Activated CD8-positive, alpha-beta memory T cell treated with anti-CD3 and anti-CD28 coated beads, Interleukin-2, amount 10 ng/mL, durations not matched to agents 7 days and 5 days (primary cell): ENCODE data around the gene NPLOC4. TPM values are rescaled to one million over a fixed set of nuclear protein-coding genes. Genes with fewer than 3 reads are reported as not detected.
"Not testable (repeated sequence)": the region's sequence is repeated elsewhere in the genome, so short reads cannot be mapped to it uniquely, and the experiment has no call there.

Experiments used
- ATAC-seq: fragments of 150-1000 bp; cut with Tn5 transposase; one replicate; pipeline ENCODE4 v1.10.0; 2021; ENCODE audit warnings: moderate library complexity
- CTCF ChIA-PET: fragments of 350-600 bp; sonication (Branson Sonifier 250); formaldehyde crosslinking; loops from one replicate; lab custom pipeline; 2021; ENCODE audit warnings: antibody characterized with exemption; lab: Charles Lee
- DNase-seq: peaks from one replicate; pipeline ENCODE4 v3.0.0-alpha.2; 2020
- H3K27ac Mint-ChIP-seq: one replicate; pipeline ENCODE4 v1.8.0; 2021; ENCODE audit warnings: mild to moderate bottlenecking, mixed read lengths
- H3K27me3 Mint-ChIP-seq: one replicate; pipeline ENCODE4 v1.8.0; 2021; ENCODE audit warnings: mixed read lengths
- H3K36me3 Mint-ChIP-seq: one replicate; pipeline ENCODE4 v1.8.0; 2021; ENCODE audit warnings: mild to moderate bottlenecking, mixed read lengths
- H3K4me1 Mint-ChIP-seq: one replicate; pipeline ENCODE4 v1.8.0; 2021; ENCODE audit warnings: mixed read lengths
- H3K4me3 Mint-ChIP-seq: one replicate; pipeline ENCODE4 v1.8.0; 2021; ENCODE audit warnings: mild to moderate bottlenecking, moderate library complexity, mixed read lengths
- H3K9me3 Mint-ChIP-seq: one replicate; pipeline ENCODE4 v1.8.0; 2022; ENCODE audit warnings: low read depth, mixed read lengths
- total RNA-seq, 2 experiments: library from RNA; stranded (reverse); gene quantifications; one replicate each; pipeline ENCODE4 v1.2.3, GENCODE V29; 2021

Gene NPLOC4
- total RNA-seq, 2 experiments from 2014 or later: 124 to 130 TPM

DNA sequence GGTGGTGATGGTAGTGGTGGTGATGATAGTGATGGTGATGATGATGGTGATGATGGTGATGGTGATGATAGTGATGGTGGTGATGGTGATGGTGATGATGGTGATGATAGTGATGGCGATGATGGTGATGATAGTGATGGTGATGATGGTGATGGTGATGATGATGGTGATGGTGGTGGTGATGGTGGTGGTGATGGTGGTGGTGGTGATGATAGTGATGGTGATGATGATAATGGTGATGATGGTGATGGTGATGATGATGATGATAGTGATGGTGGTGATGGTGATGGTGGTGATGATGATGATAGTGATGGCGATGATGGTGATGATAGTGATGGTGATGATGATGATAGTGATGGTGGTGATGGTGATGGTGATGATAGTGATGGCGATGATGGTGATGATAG, 104.9 kb downstream of the NPLOC4 start:
- DNase-seq, H3K4me1 Mint-ChIP-seq, H3K27me3 Mint-ChIP-seq, H3K36me3 Mint-ChIP-seq, H3K4me3 Mint-ChIP-seq, CTCF ChIA-PET, H3K27ac Mint-ChIP-seq, H3K9me3 Mint-ChIP-seq, ATAC-seq: not testable (repeated sequence)

GRCh38 chr17:81531013-81531412, 105.9 kb downstream of the NPLOC4 start:
- H3K27me3 Mint-ChIP-seq, CTCF ChIA-PET, H3K4me1 Mint-ChIP-seq, H3K9me3 Mint-ChIP-seq, H3K36me3 Mint-ChIP-seq, H3K27ac Mint-ChIP-seq, H3K4me3 Mint-ChIP-seq, DNase-seq, ATAC-seq: not testable (repeated sequence)

DNA sequence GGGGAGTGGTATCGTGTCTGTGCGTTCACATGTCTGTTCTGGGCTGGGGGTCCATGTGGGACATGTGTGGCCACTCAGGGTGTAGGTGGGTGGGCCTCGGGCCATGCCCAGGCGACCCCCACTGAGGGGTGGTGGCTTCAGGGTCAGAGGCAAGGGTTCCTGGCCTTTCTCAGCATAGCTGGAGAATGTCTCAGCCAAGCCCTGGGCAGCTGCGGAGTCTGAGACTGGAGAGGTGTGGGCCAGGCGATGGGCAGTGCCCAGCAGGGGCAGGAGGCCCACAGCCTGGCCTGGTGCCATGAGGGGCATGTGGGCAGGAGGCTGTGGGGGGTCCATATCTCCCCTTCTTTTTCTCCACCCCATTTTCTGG, 107.5 kb downstream of the NPLOC4 start:
- no peak overlapping the region for H3K27ac Mint-ChIP-seq
- CTCF ChIA-PET: no interaction called here
- H3K4me1 Mint-ChIP-seq: peaks cover 2% of the 10 kb centered on the region
- no peak for DNase-seq
- no peaks in the 10 kb centered on the region for H3K9me3 Mint-ChIP-seq
- no peak overlapping the region for H3K4me3 Mint-ChIP-seq
- H3K27me3 Mint-ChIP-seq: no peaks in the 10 kb centered on the region
- ATAC-seq: no peak
- H3K36me3 Mint-ChIP-seq: no peaks in the 10 kb centered on the region

DNA sequence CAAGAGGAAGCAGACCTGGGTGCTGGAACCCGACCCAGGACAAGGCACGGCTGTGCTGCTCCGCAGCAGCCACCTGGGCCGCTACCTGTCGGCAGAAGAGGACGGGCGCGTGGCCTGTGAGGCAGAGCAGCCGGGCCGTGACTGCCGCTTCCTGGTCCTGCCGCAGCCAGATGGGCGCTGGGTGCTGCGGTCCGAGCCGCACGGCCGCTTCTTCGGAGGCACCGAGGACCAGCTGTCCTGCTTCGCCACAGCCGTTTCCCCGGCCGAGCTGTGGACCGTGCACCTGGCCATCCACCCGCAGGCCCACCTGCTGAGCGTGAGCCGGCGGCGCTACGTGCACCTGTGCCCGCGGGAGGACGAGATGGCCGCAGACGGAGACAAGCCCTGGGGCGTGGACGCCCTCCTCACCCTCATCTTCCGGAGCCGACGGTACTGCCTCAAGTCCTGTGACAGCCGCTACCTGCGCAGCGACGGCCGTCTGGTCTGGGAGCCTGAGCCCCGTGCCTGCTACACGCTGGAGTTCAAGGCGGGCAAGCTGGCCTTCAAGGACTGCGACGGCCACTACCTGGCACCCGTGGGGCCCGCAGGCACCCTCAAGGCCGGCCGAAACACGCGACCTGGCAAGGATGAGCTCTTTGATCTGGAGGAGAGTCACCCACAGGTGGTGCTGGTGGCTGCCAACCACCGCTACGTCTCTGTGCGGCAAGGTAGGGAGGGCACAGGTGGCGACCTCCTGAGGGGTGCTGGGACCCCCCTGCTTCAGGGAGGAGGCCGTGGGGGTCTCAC, 108.1 kb downstream of the NPLOC4 start:
- peaks cover 2% of the 10 kb centered on the region for H3K4me1 Mint-ChIP-seq
- CTCF ChIA-PET: no interaction called here
- DNase-seq: no peak
- no peak overlapping the region for H3K4me3 Mint-ChIP-seq
- no peaks in the 10 kb centered on the region for H3K9me3 Mint-ChIP-seq
- H3K27me3 Mint-ChIP-seq: no peaks in the 10 kb centered on the region
- no peak for ATAC-seq
- H3K36me3 Mint-ChIP-seq: no peaks in the 10 kb centered on the region
- no peak overlapping the region for H3K27ac Mint-ChIP-seq

DNA sequence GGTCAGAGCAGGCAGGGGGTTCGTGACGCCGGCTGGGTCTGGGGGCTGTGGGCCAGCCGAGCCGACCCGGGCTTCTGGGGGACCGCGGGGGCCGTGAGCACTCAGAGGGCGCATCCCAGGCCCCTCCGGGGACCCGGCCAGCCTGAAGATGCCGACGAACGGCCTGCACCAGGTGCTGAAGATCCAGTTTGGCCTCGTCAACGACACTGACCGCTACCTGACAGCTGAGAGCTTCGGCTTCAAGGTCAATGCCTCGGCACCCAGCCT, 108.6 kb downstream of the NPLOC4 start:
- CTCF ChIA-PET: no interaction called here
- no peak for DNase-seq
- Mint-ChIP-seq H3K4me3 (no peak overlapping the region), H3K36me3 (no peaks in the 10 kb centered on the region), H3K27ac (no peak overlapping the region), H3K27me3 (no peaks in the 10 kb centered on the region), H3K9me3 (no peaks in the 10 kb centered on the region), H3K4me1 (no peaks in the 10 kb centered on the region)
- ATAC-seq: no peak

DNA sequence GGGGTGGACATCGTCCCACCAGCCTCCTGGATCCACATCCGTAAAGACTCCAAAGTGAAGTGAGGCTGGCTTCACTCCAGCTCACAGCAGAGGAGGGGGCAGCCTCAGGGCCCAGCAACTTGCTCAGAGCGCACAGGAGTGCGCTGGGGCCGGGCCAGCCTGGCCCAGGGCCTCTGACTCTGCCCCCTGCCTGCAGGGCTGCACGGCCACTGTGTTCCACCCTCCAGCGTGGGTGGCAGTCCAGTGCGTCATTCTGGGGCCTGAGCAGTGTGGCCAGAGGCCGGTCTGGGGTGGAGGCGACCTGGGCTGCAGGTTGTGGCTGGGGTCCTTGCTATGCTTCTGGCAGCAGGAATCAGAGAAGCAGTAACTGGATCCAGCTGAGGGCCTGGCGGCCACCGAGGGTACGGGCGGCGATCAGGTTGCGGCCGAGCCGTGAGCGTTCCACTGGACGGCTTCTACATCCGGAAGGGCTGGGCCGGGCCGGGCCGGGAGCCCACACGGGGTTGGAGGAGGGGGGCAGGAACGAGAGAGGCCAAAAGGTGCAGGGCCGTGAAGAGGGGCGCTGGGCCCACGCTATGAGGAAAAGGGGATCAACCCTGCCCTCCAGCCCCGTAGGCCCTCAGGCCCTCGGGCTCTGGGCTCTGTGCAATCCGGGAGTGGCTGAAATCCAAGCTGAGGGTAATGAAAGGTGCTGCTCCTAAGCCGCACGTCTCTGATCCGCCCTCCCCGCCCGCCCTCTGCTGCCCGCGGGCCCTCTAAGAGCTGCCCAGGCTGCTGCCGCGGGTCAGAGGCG, 109.1 kb downstream of the NPLOC4 start, which contains the start of gene FSCN2:
Gene FSCN2, plus strand, starts transcription at position 787 of the 793 bp plus-strand sequence. CDS start 155 bp downstream, outside the sequence.
- no peak for DNase-seq
- Mint-ChIP-seq H3K4me1 (no peaks in the 10 kb centered on the region), H3K27ac (no peak within 1 kb of the TSS), H3K36me3 (no peaks in the 10 kb centered on the region), H3K27me3 (peaks cover 1% of the 10 kb centered on the region), H3K9me3 (no peaks in the 10 kb centered on the region), H3K4me3 (no peak within 1 kb of the TSS)
- CTCF ChIA-PET: no interaction called here
- no peak for ATAC-seq

DNA sequence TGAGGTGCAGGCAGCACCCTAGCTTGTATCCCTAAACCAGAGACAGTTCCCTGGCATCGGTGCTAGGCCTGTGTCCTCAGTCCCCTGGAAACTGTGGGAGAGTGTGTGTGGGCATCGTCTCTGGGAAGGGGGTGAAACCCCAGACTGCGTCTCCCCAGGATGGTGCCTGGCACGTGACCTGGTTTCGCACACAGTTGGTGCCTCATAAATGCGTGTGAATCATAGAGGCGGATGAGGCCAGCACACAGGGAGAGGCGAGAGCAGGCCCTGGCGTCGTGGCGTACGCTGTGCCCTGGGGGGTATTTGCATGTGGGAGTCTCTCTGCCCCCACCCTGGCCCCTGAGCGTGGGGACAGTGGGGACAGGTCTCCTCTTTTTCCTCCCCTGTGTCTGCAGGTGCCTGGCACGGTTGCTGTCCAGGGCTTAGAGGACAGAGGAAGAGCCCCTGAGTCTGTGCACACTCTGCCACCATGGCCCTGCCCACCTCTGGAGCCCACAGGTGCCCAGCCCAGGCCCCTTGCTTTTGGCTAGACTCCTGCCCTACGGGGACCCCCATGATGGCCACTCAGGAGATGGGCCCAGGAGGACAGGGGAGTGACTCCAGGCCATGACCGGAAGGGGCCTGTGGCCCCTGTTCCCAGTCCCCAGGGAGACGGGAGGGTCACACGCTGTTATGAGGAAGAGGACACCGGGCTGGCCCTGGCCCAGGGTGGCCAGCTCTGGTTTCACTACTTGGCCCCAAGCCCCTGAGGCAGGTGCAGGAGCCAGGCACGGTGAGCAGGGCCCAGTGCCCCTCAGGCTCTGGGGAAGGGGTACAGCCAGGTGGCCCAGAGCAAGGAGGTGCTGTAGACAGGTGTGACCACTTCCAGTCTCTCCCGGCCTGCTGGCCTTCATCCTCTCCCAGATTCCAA, 110.0 kb downstream of the NPLOC4 start:
- Mint-ChIP-seq H3K9me3 (no peaks in the 10 kb centered on the region), H3K4me3 (no peak overlapping the region), H3K4me1 (no peaks in the 10 kb centered on the region), H3K27me3 (peaks cover 5% of the 10 kb centered on the region), H3K36me3 (no peaks in the 10 kb centered on the region), H3K27ac (no peak overlapping the region)
- DNase-seq (no peak), ATAC-seq (no peak)
- CTCF ChIA-PET: interaction anchor here (1.0 kb wide), 1 partner anchor 10 kb away, joined by 3 read pairs; no protein-coding TSS in a partner anchor

- H3K27ac Mint-ChIP-seq: no peak overlapping the region
- no peaks in the 10 kb centered on the region for H3K36me3 Mint-ChIP-seq
- no peak for ATAC-seq
- no peak for DNase-seq
- peaks cover 3% of the 10 kb centered on the region for H3K4me1 Mint-ChIP-seq
- H3K4me3 Mint-ChIP-seq: no peak overlapping the region
- peaks cover 5% of the 10 kb centered on the region for H3K27me3 Mint-ChIP-seq
- H3K9me3 Mint-ChIP-seq: no peaks in the 10 kb centered on the region
- CTCF ChIA-PET: no interaction called here
These were observed 112.1 kb downstream of the NPLOC4 start for GRCh38 chr17:81524865-81525159.

- ATAC-seq: no peak
- DNase-seq: no peak
- CTCF ChIA-PET: no interaction called here
- H3K36me3 Mint-ChIP-seq: no peaks in the 10 kb centered on the region
- H3K4me1 Mint-ChIP-seq: peaks cover 3% of the 10 kb centered on the region
- no peak overlapping the region for H3K4me3 Mint-ChIP-seq
- no peak overlapping the region for H3K27ac Mint-ChIP-seq
- H3K27me3 Mint-ChIP-seq: peaks cover 5% of the 10 kb centered on the region
- no peaks in the 10 kb centered on the region for H3K9me3 Mint-ChIP-seq
These were observed 112.7 kb downstream of the NPLOC4 start for GRCh38 chr17:81524039-81524864.

GRCh38 chr17:81523402-81524038, 113.4 kb downstream of the NPLOC4 start:
- ATAC-seq (no peak), DNase-seq (no peak)
- no peak overlapping the region for H3K27ac Mint-ChIP-seq
- H3K9me3 Mint-ChIP-seq: no peaks in the 10 kb centered on the region
- H3K27me3 Mint-ChIP-seq: peaks cover 5% of the 10 kb centered on the region
- no peaks in the 10 kb centered on the region for H3K36me3 Mint-ChIP-seq
- peaks cover 5% of the 10 kb centered on the region for H3K4me1 Mint-ChIP-seq
- CTCF ChIA-PET: no interaction called here
- no peak overlapping the region for H3K4me3 Mint-ChIP-seq

GRCh38 chr17:81522491-81523401, 114.2 kb downstream of the NPLOC4 start:
- Mint-ChIP-seq H3K36me3 (no peaks in the 10 kb centered on the region), H3K9me3 (no peaks in the 10 kb centered on the region), H3K4me1 (peaks cover 13% of the 10 kb centered on the region), H3K27ac (no peak overlapping the region), H3K4me3 (no peak overlapping the region), H3K27me3 (peaks cover 5% of the 10 kb centered on the region)
- CTCF ChIA-PET: no interaction called here
- no peak for ATAC-seq
- DNase-seq: no peak
